Upper lobe of left lung (tissue), 4 donors: ENCODE results near the gene SIRPG.
"Not testable (repeated sequence)": the region's sequence is repeated elsewhere in the genome, so short reads cannot be mapped to it uniquely, and the experiment has no call there.

Experiments used
- POLR2A ChIP-seq, 4 donors: fragments of 450-650 bp; IDR thresholded peaks; one replicate each; pipeline ENCODE4 v1.5.1; 2016 to 2017; ENCODE audit warnings: antibody characterized with exemption in 4 of 4, mild to moderate bottlenecking in 2 of 4
- POLR2AphosphoS5 ChIP-seq, 2 donors: sonication (generic); formaldehyde crosslinking; IDR thresholded peaks; one replicate each; pipeline ENCODE4 v1.5.1; 2017; ENCODE audit warnings: antibody characterized with exemption in 2 of 2
- TF ChIP-seq, protein P1 (sequence below), 6 experiments: fragments of 450-650 bp in 4 of 6; fragments of 200-600 bp in 2 of 6; sonication (generic) in 2 of 6; IDR thresholded peaks; one replicate each; pipeline ENCODE4 v1.5.1; 2016 to 2019; ENCODE audit warnings: antibody characterized with exemption in 6 of 6

DNA sequence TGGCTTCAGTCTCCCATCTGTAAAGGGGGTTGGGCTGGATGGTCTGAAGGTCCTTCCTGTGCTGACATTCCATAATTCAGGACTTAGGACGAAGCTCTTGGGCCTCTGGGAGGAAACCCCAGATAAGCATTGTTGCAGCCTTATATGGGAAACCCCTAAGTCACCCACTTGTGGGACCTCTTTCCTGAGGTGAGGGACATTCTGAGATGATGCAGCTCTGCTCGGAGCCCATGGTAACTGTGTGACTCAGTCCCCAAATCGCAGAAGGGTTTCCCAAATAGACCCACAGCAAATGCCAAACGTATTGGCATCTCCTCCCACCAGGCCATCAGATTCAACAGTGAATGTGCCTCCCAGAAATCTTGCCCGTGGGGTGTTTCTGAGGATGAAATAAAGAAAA, 47.2 kb downstream of the SIRPG start:
- TF ChIP-seq, protein P1, sequence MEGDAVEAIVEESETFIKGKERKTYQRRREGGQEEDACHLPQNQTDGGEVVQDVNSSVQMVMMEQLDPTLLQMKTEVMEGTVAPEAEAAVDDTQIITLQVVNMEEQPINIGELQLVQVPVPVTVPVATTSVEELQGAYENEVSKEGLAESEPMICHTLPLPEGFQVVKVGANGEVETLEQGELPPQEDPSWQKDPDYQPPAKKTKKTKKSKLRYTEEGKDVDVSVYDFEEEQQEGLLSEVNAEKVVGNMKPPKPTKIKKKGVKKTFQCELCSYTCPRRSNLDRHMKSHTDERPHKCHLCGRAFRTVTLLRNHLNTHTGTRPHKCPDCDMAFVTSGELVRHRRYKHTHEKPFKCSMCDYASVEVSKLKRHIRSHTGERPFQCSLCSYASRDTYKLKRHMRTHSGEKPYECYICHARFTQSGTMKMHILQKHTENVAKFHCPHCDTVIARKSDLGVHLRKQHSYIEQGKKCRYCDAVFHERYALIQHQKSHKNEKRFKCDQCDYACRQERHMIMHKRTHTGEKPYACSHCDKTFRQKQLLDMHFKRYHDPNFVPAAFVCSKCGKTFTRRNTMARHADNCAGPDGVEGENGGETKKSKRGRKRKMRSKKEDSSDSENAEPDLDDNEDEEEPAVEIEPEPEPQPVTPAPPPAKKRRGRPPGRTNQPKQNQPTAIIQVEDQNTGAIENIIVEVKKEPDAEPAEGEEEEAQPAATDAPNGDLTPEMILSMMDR (IDR thresholded peaks at IDR 0.05) = not testable (repeated sequence)
- not testable (repeated sequence) for TF ChIP-seq POLR2AphosphoS5, POLR2A (IDR thresholded peaks at IDR 0.05)
